HG03442 (cell line): ENCODE results near the gene MSMO1.
"Not testable (repeated sequence)": the region's sequence is repeated elsewhere in the genome, so short reads cannot be mapped to it uniquely, and the experiment has no call there.

Experiments
- ATAC-seq: cut with Tn5 transposase; IDR thresholded peaks from one replicate; pipeline ENCODE4 v1.9.1; 2021; ENCODE audit warnings: mild to moderate bottlenecking, moderate library complexity; ENCODE audit not compliant: unreplicated experiment

MSMO1 gene

GRCh38 chr4:165324236-165324917 lies 3.1 kb upstream of the MSMO1 start:
- no peak for ATAC-seq

GRCh38 chr4:165324918-165325304 lies 2.6 kb upstream of the MSMO1 start:
- ATAC-seq = no peak

- ATAC-seq = no peak
Observed at GRCh38 chr4:165325732-165326512, 1.5 kb upstream of the MSMO1 start.

- no peak for ATAC-seq
Observed at GRCh38 chr4:165326831-165327210, 648 bp upstream of the MSMO1 start.

- ATAC-seq = no peak
Observed at GRCh38 chr4:165328101-165328425, 594 bp downstream of the MSMO1 start.

GRCh38 chr4:165328708-165329107 lies 1.2 kb downstream of the MSMO1 start:
- ATAC-seq = no peak

GRCh38 chr4:165330071-165330470 lies 2.6 kb downstream of the MSMO1 start:
- ATAC-seq = no peak

GRCh38 chr4:165330666-165331065 lies 3.2 kb downstream of the MSMO1 start:
- ATAC-seq = no peak

- ATAC-seq = no peak
Observed at GRCh38 chr4:165331359-165331758, 3.9 kb downstream of the MSMO1 start.

GRCh38 chr4:165331823-165332222 lies 4.4 kb downstream of the MSMO1 start:
- no peak for ATAC-seq

GRCh38 chr4:165332502-165332901 lies 5.0 kb downstream of the MSMO1 start:
- no peak for ATAC-seq

GRCh38 chr4:165335163-165335703 lies 7.8 kb downstream of the MSMO1 start:
- no peak for ATAC-seq

GRCh38 chr4:165336743-165337142 lies 9.3 kb downstream of the MSMO1 start:
- ATAC-seq = no peak

- not testable (repeated sequence) for ATAC-seq
Observed at GRCh38 chr4:165342340-165342739, 14.9 kb downstream of the MSMO1 start.

- no peak for ATAC-seq
Observed at GRCh38 chr4:165343353-165344191, 16.1 kb downstream of the MSMO1 start.

- no peak for ATAC-seq
Observed at GRCh38 chr4:165345666-165346417, 18.4 kb downstream of the MSMO1 start.

GRCh38 chr4:165347647-165348569 lies 20.4 kb downstream of the MSMO1 start:
- no peak for ATAC-seq

- ATAC-seq = no peak
Observed at GRCh38 chr4:165351359-165352130, 24.1 kb downstream of the MSMO1 start.

- ATAC-seq = no peak
Observed at GRCh38 chr4:165355900-165356300, 28.4 kb downstream of the MSMO1 start.
